ENCODE data around the gene RAB3C.

RAB3C gene

DNA sequence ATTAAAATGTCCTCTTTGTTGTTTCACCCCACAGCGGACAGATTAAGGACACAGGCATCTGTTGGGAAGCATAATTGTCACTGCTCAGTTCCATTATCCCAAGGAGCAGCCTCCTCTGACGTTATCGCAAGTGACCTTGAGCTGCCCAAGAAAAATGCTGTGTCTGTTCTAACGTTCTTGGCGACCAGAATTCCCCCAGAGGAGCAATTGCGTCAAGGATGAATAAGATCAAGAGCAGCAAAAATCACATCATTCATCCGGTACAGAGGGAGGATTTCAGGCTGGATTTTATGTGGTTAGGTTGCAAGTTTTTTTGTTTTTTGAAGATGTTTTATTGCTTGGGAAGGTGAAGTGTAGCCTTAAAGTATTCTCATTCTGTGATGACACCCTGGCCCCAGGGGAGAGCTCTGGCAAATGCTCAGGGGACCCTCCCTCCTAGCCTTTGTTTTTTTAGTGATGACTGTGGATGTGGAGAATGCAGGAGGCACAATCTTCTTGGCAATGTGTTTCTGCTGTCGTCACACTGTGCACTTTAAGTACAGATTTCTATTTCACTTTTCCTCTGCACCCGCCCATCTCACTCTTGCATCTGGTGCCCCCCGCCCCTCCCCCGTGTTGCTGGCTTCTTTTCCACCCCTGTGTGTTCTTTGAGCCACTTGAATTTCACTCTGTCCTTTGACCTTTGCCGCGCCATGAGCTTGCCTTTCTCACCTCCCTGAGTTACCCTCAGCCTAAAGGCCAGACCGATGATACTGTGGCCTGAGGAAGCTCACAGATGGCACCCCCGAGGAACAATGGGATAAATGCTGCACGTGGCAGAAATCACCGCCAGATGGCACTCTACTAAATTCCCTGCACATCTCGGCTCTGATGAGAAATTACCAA, 308.5 kb downstream of the RAB3C start:
- peak; percentile 81 for DNase-seq

- DNase-seq: no peak
These were observed 309.1 kb downstream of the RAB3C start for GRCh38 chr5:58891971-58892343.

- DNase-seq: no peak
These were observed 310.7 kb downstream of the RAB3C start for GRCh38 chr5:58893551-58893950.

DNA sequence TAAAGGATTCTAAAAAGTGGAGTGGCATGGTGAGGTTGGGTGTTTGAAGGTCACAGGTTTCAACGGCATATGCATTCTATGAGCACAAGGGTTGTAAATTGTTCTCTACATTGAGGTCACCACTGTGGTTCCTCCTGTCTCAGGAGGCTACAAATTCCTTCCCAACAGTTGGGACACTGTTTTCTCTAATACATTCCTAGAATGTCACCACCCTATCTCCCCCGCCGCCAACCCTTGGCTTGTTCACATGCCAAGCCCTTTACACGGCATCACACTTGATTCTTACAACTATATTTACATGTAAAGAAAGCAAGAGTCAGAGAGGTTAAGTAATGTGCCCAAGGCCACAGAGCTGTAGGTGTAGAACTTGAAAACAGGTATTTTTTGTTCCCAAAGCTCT, 315.1 kb downstream of the RAB3C start:
- DNase-seq: no peak

- no peak for DNase-seq
These were observed 315.7 kb downstream of the RAB3C start for GRCh38 chr5:58898538-58898937.

DNA sequence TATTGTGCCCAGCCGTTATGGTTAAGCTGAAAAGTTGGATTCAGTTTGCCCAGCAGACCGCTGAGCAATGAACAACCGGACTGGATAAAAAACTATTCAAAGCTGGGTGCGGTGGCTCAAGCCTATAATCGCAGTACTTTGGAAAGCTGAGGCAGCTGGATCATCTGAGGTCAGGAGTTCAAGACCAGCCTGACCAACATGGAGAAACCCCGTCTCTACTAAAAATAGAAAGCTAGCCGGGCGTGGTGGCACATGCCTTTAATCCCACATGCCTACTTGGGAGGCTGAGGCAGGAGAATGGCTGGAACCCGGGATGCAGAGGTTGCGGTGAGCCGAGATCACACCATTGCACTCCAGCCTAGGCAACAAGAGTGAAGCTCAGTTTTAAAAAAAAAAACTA, 318.4 kb downstream of the RAB3C start:
- DNase-seq: no peak

DNA sequence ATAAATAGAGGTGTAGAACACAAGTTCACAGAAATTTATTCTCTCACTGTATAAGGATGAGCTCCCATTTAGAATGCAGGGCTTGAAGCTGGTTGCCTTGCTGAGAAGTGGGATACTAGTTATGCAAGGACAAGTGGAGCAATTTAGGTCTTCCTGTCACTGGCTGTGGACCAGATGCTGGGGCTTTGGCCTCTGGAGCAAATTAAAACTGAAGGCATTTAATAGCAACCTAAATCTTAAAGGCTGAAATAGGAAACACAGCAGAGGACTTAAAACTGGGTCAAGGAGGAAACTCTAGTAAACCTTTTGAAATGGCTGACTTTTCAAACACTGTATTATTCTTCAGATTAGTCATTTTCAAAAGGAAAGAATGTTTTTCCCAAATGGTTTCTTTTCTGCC, 319.4 kb downstream of the RAB3C start:
- no peak for DNase-seq

- no peak for DNase-seq
These were observed 319.9 kb downstream of the RAB3C start for GRCh38 chr5:58902765-58903164.

- DNase-seq: no peak
These were observed 321.9 kb downstream of the RAB3C start for GRCh38 chr5:58904737-58905136.

GRCh38 chr5:58905944-58906343, 323.1 kb downstream of the RAB3C start:
- no peak for DNase-seq

Data from NCI-H2227 treated with DMSO at 0.1 percent for 48 hours (cell line).